Pancreas (tissue), 10 donors: Measurements from ENCODE around the gene MTAP. TPM values are rescaled to one million over a fixed set of nuclear protein-coding genes. Genes with fewer than 3 reads are reported as not detected.

ENCODE experiments used
- ATAC-seq, 4 donors: fragments of 200-7000 bp; cut with Tn5 transposase; one replicate each; pipeline versions ENCODE4 v1.8.0 to v1.9.1; 2020; ENCODE audit warnings: mild to moderate bottlenecking in 4 of 4, moderate library complexity in 4 of 4
- DNase-seq, 6 donors: peaks; one replicate each; pipeline ENCODE4 v3.0.0-alpha.2; 2020
- FAIRE-seq: peaks from 2 replicates; lab custom pipeline; 2012; peaks lifted over from hg19 to GRCh38; lab: Jason Lieb, UNC
- H3K27ac ChIP-seq, 4 donors: fragments of 200-600 bp; sonication (generic); 1 replicate in 3 of 4; 2 replicates in 1 of 4; pipeline versions ENCODE4 v1.5.0 to v1.8.0; 2020
- H3K27me3 ChIP-seq, 4 donors: fragments of 200-600 bp; one replicate each; pipeline ENCODE4 v1.8.0; 2021
- H3K36me3 ChIP-seq, 3 donors: fragments of 200-600 bp; sonication (generic) in 1 of 3; one replicate each; pipeline versions ENCODE4 v1.5.0 to v1.8.0; 2020 to 2021
- H3K4me1 ChIP-seq, 3 donors: fragments of 200-600 bp; one replicate each; pipeline ENCODE4 v1.8.0; 2021
- H3K4me3 ChIP-seq, 4 donors: fragments of 200-600 bp; sonication (generic) in 2 of 4; one replicate each; pipeline versions ENCODE4 v1.5.0 to v1.8.0; 2020 to 2021
- H3K9me3 ChIP-seq, 4 donors: fragments of 200-600 bp; one replicate each; pipeline ENCODE4 v1.8.0; 2021
- CTCF ChIP-seq, 4 donors: fragments of 200-600 bp; sonication (generic) in 3 of 4; IDR thresholded peaks; one replicate each; pipeline versions ENCODE4 v1.5.0 to v1.8.0; 2021; ENCODE audit warnings: antibody characterized with exemption in 4 of 4
- WGBS, 2 donors: extraction: QIAGEN DNeasy Blood & Tissue Kit; methylation state at CpG; one replicate each; pipeline ENCODE4 v1.1.7; 2013; 5-methylcytosine and 5-hydroxymethylcytosine counted together
- intact Hi-C, 3 donors: fragments of 100-400 bp; cut with DNase I; formaldehyde crosslinking; loops; one replicate each; pipeline versions ENCODE4 v1.11.1 to v1.14.2; 2022
- polyA plus RNA-seq, 2 donors: library from polyadenylated mRNA; stranded (reverse); fragments of 200-250 nt; gene quantifications; one replicate each; pipeline ENCODE4 v1.2.3, GENCODE V29; 2013
- total RNA-seq, 6 donors: library from RNA; stranded (reverse); fragmentation: NEBNext Ultra II Directional in 4 of 6; extraction: Animal tissue kit (Norgen Biotek cat#: 25700) in 4 of 6; gene quantifications; one replicate each; pipeline versions ENCODE4 v1.2.1 to v1.2.4, GENCODE V29; 2021 to 2023
- donor health status: healthy with polysubstance abuse.
- donor health status: DM: no; HTN: no; CAD: no; lungs with moderate emphysema.
- donor health status: DM: no; HTN: no; CAD: no.
- donor health status: control.
- donor health status: control.
- donor health status: Bipolar disorder and iron deficiency.
- donor health status: DM: yes; HTN: yes; CAD: no.
- donor health status: DM: no; HTN: no; CAD: no.
- donor health status: DM: no; HTN: no; CAD: no.
- donor health status: DM: yes; HTN: yes; CAD: no.

The MTAP gene
- total and polyA plus RNA-seq, 8 donors, result 4.7 to 26.7 (median 16.7) TPM

GRCh38 chr9:21967169-21967568 lies 164.7 kb downstream of the MTAP start:
- ATAC-seq (no peak), DNase-seq (no peak), FAIRE-seq (no peak)
- H3K9me3 ChIP-seq, result no peaks in the 10 kb centered on the region
- H3K4me3 ChIP-seq, result no peak overlapping the region
- peaks cover 0 to 9% (median 0%) of the 10 kb centered on the region in 3 donors for H3K4me1 ChIP-seq
- peaks cover 6 to 82% (median 24%) of the 10 kb centered on the region in 4 donors for H3K27me3 ChIP-seq
- H3K27ac ChIP-seq, result no peak overlapping the region
- intact Hi-C loops, result no loop called here
- H3K36me3 ChIP-seq, result no peaks in the 10 kb centered on the region
- WGBS, 2 donors, result 12 to 16% methylated on average over 19 of the region's 19 CpGs
- TF ChIP-seq CTCF (IDR thresholded peaks at IDR 0.05), result no peak

GRCh38 chr9:21967702-21968101 lies 165.3 kb downstream of the MTAP start:
- Histone ChIP-seq H3K4me1 (peaks cover 0 to 9% (median 0%) of the 10 kb centered on the region in 3 donors), H3K4me3 (no peak overlapping the region), H3K36me3 (no peaks in the 10 kb centered on the region), H3K9me3 (no peaks in the 10 kb centered on the region), H3K27me3 (peaks cover 6 to 87% (median 29%) of the 10 kb centered on the region in 4 donors), H3K27ac (no peak overlapping the region)
- TF ChIP-seq CTCF (IDR thresholded peaks at IDR 0.05), result no peak
- intact Hi-C loops, result no loop called here
- DNase-seq, result no peak
- 26 to 30% methylated on average over 10 of the region's 10 CpGs for WGBS, 2 donors
- ATAC-seq, result no peak
- no peak for FAIRE-seq

GRCh38 chr9:21968331-21969010 lies 166.0 kb downstream of the MTAP start:
- no peak for FAIRE-seq
- intact Hi-C loops, result no loop called here
- 10 to 11% methylated on average over 41 of the region's 41 CpGs for WGBS, 2 donors
- DNase-seq, result peak in 1 of 6 donors; percentile 52
- peaks cover 0 to 9% (median 0%) of the 10 kb centered on the region in 3 donors for H3K4me1 ChIP-seq
- peaks cover 6 to 90% (median 35%) of the 10 kb centered on the region in 4 donors for H3K27me3 ChIP-seq
- ATAC-seq, result peak in 1 of 4 donors; percentile 8
- no peaks in the 10 kb centered on the region for H3K9me3 ChIP-seq
- H3K36me3 ChIP-seq, result no peaks in the 10 kb centered on the region
- TF ChIP-seq CTCF (IDR thresholded peaks at IDR 0.05), result no peak
- no peak overlapping the region for H3K27ac ChIP-seq
- H3K4me3 ChIP-seq, result no peak overlapping the region

- 8 to 10% methylated on average over 28 of the region's 28 CpGs for WGBS, 2 donors
- no peak for TF ChIP-seq CTCF (IDR thresholded peaks at IDR 0.05)
- H3K4me3 ChIP-seq, result no peak overlapping the region
- ATAC-seq (no peak), DNase-seq (no peak), FAIRE-seq (no peak)
- peaks cover 6 to 94% (median 39%) of the 10 kb centered on the region in 4 donors for H3K27me3 ChIP-seq
- intact Hi-C loops, result no loop called here
- peaks cover 0 to 9% (median 0%) of the 10 kb centered on the region in 3 donors for H3K4me1 ChIP-seq
- H3K36me3 ChIP-seq, result no peaks in the 10 kb centered on the region
- H3K27ac ChIP-seq, result no peak overlapping the region
- H3K9me3 ChIP-seq, result no peaks in the 10 kb centered on the region
These were observed 166.8 kb downstream of the MTAP start for GRCh38 chr9:21969011-21969940.
